GM18907 (cell line): ENCODE data around the gene GATA6.
"Not testable (repeated sequence)": the region's sequence is repeated elsewhere in the genome, so short reads cannot be mapped to it uniquely, and the experiment has no call there.

Experiments
- ATAC-seq: cut with Tn5 transposase; IDR thresholded peaks from one replicate; pipeline ENCODE4 v1.9.1; 2021; ENCODE audit warnings: mild to moderate bottlenecking, moderate library complexity; ENCODE audit not compliant: unreplicated experiment

Gene GATA6

GRCh38 chr18:22203536-22204213 lies 34.3 kb downstream of the GATA6 start:
- no peak for ATAC-seq

- no peak for ATAC-seq
Observed at GRCh38 chr18:22204214-22204536, 34.8 kb downstream of the GATA6 start.

DNA sequence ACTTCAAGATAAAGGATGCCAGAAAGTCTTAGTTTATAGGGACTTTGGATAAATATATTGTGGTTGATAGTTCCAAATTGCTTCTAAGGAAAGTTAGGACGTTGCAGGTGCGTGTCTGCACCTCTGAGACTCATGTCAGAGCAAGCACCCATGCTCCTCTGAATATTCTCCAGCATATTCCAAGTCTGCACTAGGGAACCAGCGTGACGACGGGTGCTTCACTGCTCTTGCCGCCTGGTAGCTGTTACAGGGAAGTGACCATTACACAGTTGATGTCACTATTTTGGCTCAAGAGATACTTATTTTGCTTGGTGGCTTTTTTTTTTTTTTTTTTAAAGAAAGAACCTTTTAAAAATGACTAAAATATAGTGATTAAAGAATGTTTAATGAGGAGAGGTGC lies 35.6 kb downstream of the GATA6 start:
- ATAC-seq: no peak

DNA sequence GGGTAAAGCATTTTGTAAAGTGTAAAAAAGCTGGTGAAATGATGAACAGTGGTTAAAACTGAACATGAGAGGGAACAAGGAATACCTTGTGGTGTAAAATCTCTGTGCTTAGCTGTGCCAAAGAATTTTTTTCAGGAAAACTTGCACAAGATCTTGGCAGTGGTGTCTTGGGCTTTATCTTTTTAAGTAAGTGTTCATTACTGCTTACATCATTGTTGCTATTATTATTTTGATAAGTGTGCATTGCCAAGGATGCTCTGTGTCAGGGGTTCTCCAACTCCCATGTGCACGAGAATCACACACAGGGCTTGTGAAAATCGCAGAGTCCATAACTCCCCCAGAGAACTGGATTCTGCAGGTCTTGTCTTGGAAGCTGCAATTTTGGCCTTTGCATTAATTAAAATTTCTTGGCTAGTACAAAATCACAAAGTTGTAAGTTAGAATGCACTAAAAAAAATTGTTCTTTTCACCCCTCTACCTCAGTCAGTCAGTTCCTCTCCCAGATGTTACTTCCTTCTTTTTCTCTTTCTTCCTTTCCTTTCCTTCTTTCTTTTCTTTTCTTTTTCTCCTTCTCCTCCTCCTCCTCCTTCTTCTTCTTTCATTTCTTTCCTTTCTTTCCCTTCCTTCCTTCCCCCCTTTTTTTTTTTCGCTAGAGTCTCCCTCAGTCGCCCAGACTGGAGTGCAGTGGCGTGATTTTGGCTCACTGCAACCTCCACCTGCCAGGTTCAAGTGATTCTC lies 37.8 kb downstream of the GATA6 start:
- no peak for ATAC-seq

DNA sequence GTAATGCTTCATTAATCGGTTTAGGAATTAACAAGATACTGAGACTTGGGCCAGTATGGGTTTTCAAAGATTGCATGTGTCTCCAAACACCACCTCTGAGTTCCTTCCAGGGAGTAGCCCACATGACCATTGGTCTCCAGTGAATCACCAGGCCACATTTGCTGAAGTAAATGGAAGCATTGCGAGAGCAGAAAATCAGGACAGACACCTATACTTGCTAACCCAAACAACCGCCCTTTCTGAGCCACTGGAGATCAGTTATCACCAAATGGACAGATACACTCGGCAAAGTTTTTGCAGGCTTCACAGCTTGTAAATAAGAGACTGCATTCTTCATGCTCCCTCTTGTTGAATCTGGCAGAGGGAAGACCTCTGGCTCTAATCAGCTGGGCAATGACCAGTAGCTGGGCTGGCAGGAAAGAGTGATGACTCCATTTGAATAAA lies 40.9 kb downstream of the GATA6 start:
- no peak for ATAC-seq

DNA sequence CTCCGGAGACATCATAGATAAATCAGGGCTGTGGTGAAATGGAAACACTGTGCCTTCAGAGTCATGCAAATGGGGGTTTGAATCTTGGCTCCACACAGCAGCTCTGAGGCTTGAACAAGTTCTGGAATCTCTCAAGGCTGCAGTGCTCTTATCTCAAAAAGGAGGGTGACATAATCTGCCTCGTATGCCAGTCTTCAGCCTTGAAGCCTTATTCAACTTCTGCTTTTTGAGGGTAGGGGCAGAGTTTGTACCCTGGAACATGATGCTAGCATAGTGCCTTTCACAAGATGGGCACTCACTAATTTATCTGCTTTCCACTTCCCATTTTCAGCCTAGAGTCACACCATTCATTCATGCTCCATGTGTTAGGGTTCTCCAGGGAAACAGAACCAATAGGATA lies 42.3 kb downstream of the GATA6 start:
- no peak for ATAC-seq

DNA sequence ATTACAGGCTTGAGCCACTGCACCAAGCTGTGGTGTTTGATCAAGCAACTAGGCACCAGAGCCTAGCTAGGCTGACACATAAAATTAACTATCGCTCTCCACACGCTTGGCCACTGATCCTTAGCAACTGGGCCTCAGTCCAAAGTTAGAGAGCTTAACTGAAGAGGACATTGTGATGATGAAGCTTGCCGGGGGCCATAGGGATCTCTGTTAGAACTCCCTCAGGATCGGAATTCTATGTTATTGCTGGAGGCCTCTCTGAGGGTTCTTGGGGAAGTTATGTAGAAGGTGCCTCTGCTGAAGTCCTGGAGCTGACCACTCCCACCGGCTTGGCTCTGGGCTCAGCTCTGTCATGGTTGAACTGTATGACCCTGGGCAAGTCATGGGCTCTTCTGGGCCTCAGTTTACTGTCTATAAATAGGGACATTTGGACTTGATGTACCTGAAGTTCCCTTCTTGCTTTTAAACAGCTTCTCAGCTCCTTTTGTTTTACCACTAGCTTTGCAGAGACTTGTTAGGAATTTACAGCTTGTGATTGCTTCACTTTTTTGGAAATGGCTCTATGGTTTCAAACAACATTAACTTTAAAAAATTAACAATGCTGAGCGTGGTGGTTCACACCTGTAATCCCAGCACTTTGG lies 44.1 kb downstream of the GATA6 start:
- ATAC-seq: no peak

DNA sequence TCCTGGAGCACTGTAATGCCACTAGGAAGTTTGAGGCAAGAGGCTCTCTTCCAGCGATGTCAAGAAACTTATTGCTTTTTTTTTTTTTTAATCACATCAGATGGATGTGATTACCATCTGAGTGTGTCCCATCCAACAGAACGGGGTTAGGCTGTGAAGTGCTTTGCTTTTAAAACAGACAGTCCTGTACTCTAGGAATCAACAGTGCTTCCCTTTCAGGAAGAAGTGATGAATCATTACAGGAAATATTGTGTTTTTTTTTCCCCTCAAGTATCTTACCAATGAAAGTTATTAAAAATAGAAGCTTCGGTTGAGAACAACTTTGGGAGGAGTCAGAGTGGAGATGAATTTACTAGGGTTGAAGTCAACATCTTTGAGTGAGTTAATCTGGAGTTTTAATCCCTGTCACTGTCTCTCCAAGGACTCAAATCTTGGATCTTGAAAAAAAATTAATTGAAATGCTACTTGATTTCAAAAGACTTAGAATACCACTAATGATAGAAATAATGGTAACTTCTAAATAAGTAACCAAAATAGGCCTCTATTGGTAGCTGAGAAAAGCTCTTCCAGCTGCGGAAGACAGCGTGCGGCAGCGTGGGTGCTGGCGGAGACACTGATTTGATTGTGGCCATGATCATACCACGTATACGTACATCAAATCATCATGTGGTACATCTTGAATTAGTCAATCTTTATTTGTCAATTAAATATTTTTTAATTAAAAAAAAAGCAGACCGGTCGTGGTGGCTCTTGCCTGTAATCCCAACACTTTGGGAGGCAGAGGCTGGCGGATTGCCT lies 45.5 kb downstream of the GATA6 start:
- no peak for ATAC-seq

DNA sequence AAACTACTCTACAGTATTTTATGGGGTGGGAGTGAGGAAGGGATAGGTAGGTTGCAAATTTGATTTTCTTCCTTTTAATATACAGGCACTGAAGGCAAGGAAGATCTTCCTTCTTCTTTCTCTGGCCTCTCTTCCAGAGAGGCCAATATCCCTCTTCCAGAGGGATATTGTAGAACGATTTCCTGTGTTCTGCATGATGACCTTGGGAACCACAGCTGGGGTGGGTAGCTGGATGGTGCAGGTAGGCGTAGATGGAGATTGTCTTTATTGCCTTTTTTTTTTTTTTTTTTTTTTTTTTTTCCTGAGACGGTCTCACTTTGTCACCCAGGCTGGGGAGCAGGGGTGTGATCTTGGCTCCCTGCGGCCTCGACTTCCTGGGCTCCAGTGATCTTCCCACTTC lies 49.4 kb downstream of the GATA6 start:
- no peak for ATAC-seq

DNA sequence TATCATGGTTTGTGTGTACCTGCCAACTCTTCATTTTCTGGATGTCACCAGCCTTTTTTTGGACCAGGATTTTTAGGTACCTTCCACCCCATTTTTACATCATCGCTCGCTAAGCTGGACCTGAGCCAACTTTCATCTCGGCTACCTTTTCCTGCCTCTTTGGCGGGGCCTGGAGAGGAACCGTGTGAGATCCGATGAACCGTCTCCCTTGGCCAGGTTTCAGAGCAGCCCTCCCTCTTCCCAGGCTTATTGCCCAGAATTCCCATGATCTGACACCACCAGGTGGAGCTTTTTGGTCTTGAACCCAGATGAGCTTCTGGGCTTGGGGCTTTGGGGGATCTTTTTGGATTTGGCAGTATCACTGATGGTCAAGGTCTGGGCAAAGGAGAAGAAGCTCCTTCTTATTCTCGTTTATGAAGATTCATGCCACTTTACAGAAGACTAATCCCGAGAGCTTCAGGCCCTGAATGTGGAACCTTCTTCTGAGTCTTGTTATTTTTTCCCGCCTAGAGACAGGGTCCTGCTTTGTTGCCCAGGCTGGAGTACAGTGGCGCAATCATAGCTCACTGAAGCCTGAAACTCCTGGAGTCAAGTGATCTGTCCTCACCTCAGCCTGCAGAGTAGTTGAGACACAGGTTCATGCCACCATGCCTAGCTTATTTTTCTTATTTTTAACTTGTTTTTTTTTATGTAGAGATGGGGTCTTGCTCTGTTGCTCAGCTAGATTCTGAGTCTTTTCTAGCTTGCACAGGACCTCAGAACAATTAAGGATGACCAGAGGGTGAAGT lies 50.4 kb downstream of the GATA6 start:
- ATAC-seq: no peak

- ATAC-seq: not testable (repeated sequence)
Observed at GRCh38 chr18:22220585-22220984, 51.2 kb downstream of the GATA6 start.

DNA sequence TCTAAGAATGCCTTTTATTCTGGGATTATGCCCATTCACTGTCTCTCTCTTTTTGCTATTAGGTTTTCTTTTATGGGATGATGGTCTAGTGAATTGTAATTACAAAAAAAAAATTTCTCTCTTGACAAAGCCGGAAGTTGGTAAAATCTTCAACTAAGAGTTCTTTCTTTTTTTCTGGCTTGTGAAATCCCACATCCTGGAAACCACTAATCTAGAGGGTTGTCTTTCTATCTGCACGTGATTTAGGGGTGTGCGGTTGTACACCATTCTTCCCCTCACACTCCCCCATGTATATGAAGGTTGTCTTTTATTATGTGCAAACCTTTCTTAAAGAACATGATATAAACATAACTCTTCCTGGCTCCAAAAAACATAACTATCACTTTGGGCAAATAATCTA lies 52.0 kb downstream of the GATA6 start:
- no peak for ATAC-seq

DNA sequence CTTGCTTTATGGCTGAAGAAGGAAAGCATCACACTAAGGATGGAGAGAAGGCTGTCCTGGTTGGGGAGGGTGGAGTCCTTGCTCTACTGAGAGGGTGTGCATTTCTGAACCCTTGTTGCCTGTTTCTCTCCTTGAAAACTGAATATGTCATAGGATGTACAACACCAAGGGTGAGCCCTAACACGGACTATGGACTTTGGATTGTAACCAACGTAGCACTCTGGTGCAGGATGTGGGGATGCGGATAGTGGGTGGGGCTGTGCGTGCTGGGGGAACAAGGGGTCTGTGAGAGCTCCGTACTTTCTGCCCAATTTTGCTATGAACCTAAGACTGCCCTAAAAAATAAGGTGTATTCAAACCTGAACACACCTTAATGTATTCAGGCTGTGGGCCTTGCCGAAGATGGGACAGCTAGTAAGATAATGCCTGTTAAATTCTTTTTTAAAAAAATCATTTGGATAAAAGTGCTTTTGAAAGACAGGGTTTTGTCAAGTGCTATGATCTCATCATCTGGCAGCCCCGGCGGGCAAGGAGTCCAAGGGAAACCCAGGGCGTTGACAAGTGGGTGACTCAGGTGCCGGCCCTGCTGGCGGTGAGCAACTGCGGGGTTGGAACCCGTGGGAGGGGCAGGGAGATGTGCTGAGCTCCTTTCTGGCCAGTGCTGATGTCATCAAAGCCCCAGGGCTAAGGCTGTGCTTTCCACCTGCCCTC lies 54.0 kb downstream of the GATA6 start:
- no peak for ATAC-seq

GRCh38 chr18:22223965-22224322 lies 54.6 kb downstream of the GATA6 start:
- no peak for ATAC-seq

DNA sequence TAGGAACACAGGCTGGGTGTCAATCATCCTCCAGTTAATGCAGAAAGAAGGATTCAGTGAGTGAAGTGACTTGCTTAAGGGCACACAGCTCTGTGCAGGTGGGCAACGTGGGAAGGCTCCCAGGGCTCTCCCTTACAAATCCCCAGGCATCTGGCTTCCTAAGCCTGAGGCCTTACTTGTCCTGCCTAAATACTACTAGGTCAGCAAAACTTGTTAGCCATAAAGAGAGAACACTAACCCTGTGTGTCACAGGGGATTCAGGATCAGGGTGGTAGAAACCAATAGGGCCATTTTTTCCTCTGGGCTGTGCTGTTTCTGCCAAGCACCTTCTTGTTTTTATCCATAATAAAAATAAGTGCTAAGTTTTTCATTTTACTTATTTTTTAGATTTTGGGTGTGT lies 55.0 kb downstream of the GATA6 start:
- no peak for ATAC-seq

GRCh38 chr18:22226801-22227200 lies 57.4 kb downstream of the GATA6 start:
- no peak for ATAC-seq

DNA sequence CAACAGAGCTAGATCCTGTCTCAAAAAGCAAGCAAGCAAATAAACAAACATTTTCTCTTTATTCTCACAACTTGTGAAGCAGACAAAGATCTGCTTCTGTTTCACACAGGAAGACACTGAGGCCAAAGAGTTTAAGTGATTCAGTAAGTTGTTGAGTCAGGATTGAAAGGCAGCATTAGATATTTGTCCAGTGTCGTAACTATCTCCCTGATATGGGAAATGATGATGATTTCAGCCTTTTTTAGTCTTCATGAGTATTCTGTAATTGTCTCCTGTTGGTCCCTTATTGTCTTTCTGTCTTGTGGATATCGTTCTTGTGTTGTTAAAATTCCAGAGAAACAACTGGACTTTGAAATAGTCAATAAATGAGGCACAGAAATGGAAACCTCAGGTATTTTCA lies 59.6 kb downstream of the GATA6 start:
- ATAC-seq: no peak

DNA sequence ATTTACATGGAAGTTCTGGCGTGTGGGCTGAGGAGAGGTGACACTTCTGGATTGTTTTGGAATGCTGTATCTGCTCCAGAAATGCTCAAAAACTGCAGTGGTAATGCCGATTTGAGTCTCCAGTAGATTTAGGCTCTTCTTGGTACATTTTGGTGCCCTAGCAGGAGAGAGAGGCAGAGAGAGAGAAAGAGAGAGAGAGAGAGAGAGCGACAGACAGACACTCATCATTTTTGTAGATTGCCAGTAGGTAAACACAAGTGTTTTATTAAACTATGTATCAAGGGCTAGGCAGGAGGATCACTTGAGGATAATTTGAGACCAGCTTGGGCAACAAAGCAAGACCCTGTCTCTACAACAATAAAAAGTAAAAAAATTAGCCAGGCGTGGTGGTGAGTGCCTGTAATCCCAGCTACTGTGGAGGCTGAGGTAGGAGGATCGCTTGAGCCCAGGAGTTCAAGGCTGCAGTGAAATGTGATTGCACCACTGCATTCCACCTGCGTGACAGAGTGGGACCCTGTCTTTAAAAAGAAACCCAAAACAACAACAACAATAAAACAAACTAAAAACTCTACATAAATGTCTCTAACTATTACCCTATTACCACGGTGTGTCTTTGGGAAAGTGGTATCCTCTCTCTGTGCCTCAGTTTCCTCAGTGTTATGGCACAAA lies 60.2 kb downstream of the GATA6 start:
- no peak for ATAC-seq

GRCh38 chr18:22230471-22230945 lies 61.1 kb downstream of the GATA6 start:
- no peak for ATAC-seq
